ENCODE results near the gene ITGA5. TPM values are rescaled to one million over a fixed set of nuclear protein-coding genes. Genes with fewer than 3 reads are reported as not detected.

ITGA5 gene
- total and polyA plus RNA-seq, 12 donors, result 31.9 to 154 (median 48.8) TPM

GRCh38 chr12:54412786-54413185, 6.3 kb downstream of the ITGA5 start:
- peak in 6 of 8 donors; percentile 39 to 58 (median 48) for ATAC-seq
- no peak for DNase-seq
- H3K27ac ChIP-seq, result peak overlapping the region; percentile 57 to 98 (median 84)
- 54 to 65% methylated on average over 3 of the region's 3 CpGs for WGBS, 2 donors
- no peaks in the 10 kb centered on the region for H3K9me3 ChIP-seq
- H3K4me1 ChIP-seq, result peaks cover 37 to 97% (median 84%) of the 10 kb centered on the region in 9 donors
- no peaks in the 10 kb centered on the region for H3K27me3 ChIP-seq
- peak overlapping the region in 5 of 10 donors; percentile 3 to 36 (median 15) for H3K4me3 ChIP-seq
- peaks cover 0 to 49% (median 9%) of the 10 kb centered on the region in 9 donors for H3K36me3 ChIP-seq
- intact Hi-C loops (cut with DNase I), result no loop called here
- no peak for TF ChIP-seq CTCF (IDR thresholded peaks at IDR 0.05)

- Histone ChIP-seq H3K4me3 (peak overlapping the region in 4 of 10 donors; percentile 2 to 36 (median 9)), H3K9me3 (no peaks in the 10 kb centered on the region), H3K27me3 (no peaks in the 10 kb centered on the region), H3K4me1 (peaks cover 37 to 98% (median 84%) of the 10 kb centered on the region in 9 donors), H3K27ac (peak overlapping the region; percentile 57 to 98 (median 84)), H3K36me3 (peaks cover 0 to 54% (median 11%) of the 10 kb centered on the region in 9 donors)
- peak in 6 of 8 donors; percentile 2 to 48 (median 22) for ATAC-seq
- whole genome bisulfite sequencing, 2 donors, result 62 to 84% methylated on average over 4 of the region's 4 CpGs
- TF ChIP-seq CTCF (IDR thresholded peaks at IDR 0.05), result no peak
- intact Hi-C loops (cut with DNase I), result no loop called here
- DNase-seq, result no peak
Measured at GRCh38 chr12:54412348-54412747, 6.7 kb downstream of the ITGA5 start.

DNA sequence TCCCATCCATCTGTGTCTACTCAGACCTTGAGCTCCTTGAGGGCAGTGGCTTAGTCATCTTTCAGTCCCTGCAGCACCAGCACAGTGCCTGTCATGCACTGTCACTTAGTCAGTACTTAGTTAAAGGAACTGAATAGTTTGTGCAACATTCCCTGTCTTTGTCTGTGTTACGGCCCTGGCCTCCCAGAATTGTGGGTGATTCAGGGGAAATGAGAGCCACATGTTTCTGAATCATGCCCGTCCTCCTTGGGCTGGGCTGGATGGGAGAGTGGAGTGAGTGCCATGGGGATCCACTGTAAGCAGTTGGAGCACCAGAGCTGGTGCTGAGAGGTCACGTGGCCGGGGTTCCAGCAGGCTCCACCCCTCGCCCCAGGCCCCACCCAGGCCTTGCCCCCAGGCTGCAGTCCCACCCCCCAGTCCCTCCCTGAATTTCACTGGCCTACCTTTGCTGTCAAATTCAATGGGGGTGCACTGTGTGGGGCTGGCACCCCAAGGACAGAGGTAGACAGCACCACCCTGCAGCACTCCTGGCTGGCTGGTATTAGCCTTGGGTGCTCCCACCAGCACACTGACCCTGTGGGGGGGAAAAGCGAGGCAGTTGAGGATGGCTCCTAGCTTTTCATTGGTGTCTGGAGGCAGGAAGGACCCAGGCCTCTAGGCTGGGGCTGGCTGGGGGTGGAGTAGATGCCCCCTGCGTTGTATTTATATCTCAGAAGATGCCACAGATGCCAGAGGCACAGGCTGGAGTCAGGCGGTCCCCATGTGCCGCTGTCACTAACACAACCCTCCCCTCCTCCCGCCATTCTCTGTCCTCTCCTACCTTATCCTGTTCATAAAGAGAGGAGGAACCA, 7.5 kb downstream of the ITGA5 start:
- H3K4me3 ChIP-seq, result peak overlapping the region in 1 of 10 donors; percentile 2
- H3K27me3 ChIP-seq, result no peaks in the 10 kb centered on the region
- peak; percentile 49 to 74 (median 64) for ATAC-seq
- H3K4me1 ChIP-seq, result peaks cover 37 to 98% (median 84%) of the 10 kb centered on the region in 9 donors
- H3K9me3 ChIP-seq, result no peaks in the 10 kb centered on the region
- H3K36me3 ChIP-seq, result peaks cover 0 to 61% (median 18%) of the 10 kb centered on the region in 9 donors
- H3K27ac ChIP-seq, result peak overlapping the region; percentile 57 to 98 (median 84)
- 54 to 57% methylated on average over 10 of the region's 10 CpGs for WGBS, 2 donors
- TF ChIP-seq CTCF (IDR thresholded peaks at IDR 0.05), result no peak
- DNase-seq, result peak in 1 of 2 donors; percentile 61
- intact Hi-C loops (cut with DNase I), result no loop called here

GRCh38 chr12:54409267-54409666, 9.8 kb downstream of the ITGA5 start:
- Histone ChIP-seq H3K4me1 (peaks cover 31 to 82% (median 61%) of the 10 kb centered on the region in 9 donors), H3K9me3 (no peaks in the 10 kb centered on the region), H3K36me3 (peaks cover 0 to 80% (median 39%) of the 10 kb centered on the region in 9 donors), H3K4me3 (no peak overlapping the region), H3K27ac (peak overlapping the region in 1 of 10 donors; percentile 58), H3K27me3 (no peaks in the 10 kb centered on the region)
- DNase-seq, result no peak
- WGBS, 2 donors, result 91 to 92% methylated on average over 8 of the region's 8 CpGs
- no peak for ATAC-seq
- intact Hi-C loops (cut with DNase I), result no loop called here
- no peak for TF ChIP-seq CTCF (IDR thresholded peaks at IDR 0.05)

All from heart right ventricle (tissue), 16 donors.